Upper lobe of right lung (tissue), 1 donor: ENCODE measurements around the gene FAM174C. TPM values are rescaled to one million over a fixed set of nuclear protein-coding genes. Genes with fewer than 3 reads are reported as not detected.

Experiments used
- ATAC-seq: fragments of 200-7000 bp; cut with Tn5 transposase; one replicate; pipeline ENCODE4 v1.9.1; 2020; ENCODE audit warnings: mild to moderate bottlenecking, moderate library complexity
- DNase-seq: peaks from one replicate; pipeline ENCODE4 v3.0.0-alpha.2; 2020
- H3K27ac ChIP-seq: fragments of 200-600 bp; one replicate; pipeline ENCODE4 v1.8.0; 2022
- H3K27me3 ChIP-seq: fragments of 200-600 bp; one replicate; pipeline ENCODE4 v1.8.0; 2022; ENCODE audit warnings: mild to moderate bottlenecking
- H3K36me3 ChIP-seq: fragments of 200-600 bp; one replicate; pipeline ENCODE4 v1.8.0; 2022
- H3K4me1 ChIP-seq: fragments of 200-600 bp; one replicate; pipeline ENCODE4 v1.8.0; 2022
- H3K4me3 ChIP-seq: fragments of 200-600 bp; one replicate; pipeline ENCODE4 v1.8.0; 2022; ENCODE audit warnings: mild to moderate bottlenecking
- H3K9me3 ChIP-seq: fragments of 200-600 bp; one replicate; pipeline ENCODE4 v1.8.0; 2022
- intact Hi-C: fragments of 100-400 bp; cut with DNase I; formaldehyde crosslinking; loops from one replicate; pipeline ENCODE4 v1.11.0; 2022
- total RNA-seq: library from RNA; stranded (reverse); fragmentation: NEBNext Ultra II Directional; extraction: Animal tissue kit (Norgen Biotek cat#: 25700); gene quantifications from one replicate; pipeline ENCODE4 v1.2.1, GENCODE V29; 2021
- TF ChIP-seq, protein P1 (sequence below): fragments of 200-600 bp; IDR thresholded peaks from one replicate; pipeline ENCODE4 v1.8.0; 2022; ENCODE audit warnings: antibody characterized with exemption
- donor health status: DM: no; HTN: yes; CAD: no; lungs with severe emphysema.

FAM174C gene
- total RNA-seq, 1 donor from 2014 or later, result 41.4 TPM

DNA sequence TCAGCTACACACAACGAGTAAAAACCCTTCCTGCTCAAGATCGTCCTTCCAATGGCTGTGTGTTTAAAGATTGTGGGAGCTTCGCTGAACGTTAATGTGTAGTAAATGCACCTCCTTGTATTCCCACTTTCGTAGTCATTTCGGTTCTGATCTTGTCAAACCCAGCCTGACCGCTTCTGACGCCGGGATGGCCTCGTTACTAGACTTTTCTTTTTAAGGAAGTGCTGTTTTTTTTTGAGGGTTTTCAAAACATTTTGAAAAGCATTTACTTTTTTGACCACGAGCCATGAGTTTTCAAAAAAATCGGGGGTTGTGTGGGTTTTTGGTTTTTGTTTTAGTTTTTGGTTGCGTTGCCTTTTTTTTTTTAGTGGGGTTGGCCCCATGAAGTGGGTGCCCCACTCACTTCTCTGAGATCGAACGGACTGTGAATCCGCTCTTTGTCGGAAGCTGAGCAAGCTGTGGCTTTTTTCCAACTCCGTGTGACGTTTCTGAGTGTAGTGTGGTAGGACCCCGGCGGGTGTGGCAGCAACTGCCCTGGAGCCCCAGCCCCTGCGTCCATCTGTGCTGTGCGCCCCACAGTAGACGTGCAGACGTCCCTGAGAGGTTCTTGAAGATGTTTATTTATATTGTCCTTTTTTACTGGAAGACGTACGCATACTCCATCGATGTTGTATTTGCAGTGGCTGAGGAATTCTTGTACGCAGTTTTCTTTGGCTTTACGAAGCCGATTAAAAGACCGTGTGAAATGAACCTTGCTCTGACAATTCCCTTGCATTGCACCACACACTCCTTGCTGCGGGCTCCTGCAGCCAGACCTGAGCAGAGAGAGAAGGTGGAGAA, 2.7 kb upstream of the FAM174C start:
- Histone ChIP-seq H3K9me3 (no peaks in the 10 kb centered on the region), H3K27me3 (no peaks in the 10 kb centered on the region), H3K4me1 (peaks cover 69% of the 10 kb centered on the region), H3K36me3 (peaks cover 52% of the 10 kb centered on the region), H3K27ac (peak overlapping the region; percentile 4), H3K4me3 (peak overlapping the region; percentile 69)
- intact Hi-C loops, result no loop called here
- DNase-seq (no peak), ATAC-seq (no peak)
- TF ChIP-seq, protein P1, sequence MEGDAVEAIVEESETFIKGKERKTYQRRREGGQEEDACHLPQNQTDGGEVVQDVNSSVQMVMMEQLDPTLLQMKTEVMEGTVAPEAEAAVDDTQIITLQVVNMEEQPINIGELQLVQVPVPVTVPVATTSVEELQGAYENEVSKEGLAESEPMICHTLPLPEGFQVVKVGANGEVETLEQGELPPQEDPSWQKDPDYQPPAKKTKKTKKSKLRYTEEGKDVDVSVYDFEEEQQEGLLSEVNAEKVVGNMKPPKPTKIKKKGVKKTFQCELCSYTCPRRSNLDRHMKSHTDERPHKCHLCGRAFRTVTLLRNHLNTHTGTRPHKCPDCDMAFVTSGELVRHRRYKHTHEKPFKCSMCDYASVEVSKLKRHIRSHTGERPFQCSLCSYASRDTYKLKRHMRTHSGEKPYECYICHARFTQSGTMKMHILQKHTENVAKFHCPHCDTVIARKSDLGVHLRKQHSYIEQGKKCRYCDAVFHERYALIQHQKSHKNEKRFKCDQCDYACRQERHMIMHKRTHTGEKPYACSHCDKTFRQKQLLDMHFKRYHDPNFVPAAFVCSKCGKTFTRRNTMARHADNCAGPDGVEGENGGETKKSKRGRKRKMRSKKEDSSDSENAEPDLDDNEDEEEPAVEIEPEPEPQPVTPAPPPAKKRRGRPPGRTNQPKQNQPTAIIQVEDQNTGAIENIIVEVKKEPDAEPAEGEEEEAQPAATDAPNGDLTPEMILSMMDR, result no peak

DNA sequence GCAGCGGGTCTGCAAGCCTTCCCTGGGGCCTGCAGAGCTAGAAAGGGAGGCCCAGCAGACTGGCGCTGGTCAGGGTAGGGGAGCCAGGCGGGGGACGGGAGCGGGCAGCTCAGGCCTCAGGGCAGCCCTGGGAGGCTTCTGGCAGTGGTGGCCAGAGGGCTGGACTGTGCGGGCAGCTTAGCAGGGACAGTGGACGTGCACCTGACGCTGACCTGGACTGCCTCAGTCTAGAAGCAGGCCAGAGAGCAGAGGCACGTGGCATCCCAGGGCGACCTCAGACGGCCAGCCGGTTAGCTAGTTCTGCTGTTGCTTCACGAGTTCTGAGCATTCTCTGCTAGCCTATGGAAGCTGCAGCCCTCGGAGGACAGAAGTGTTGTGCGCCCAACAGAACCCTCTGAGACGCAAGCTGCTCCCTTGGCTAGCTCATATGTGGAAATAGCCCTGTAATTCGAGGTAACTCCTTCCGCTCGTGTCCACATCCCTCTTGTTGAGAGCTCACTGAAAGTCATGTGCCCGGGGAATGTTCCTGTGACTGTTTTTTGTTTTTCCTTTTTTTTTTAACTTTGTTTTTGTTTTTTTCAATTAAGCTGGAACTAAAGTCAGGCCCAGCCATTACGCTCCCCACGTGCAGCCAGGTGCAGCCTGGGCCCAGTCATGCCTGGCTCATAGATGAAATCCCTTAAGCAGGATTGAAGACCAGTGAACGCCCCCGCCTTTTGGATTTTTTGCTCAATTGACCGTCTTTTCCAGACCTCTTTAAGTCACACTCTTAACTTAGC, 1.9 kb upstream of the FAM174C start:
- Histone ChIP-seq H3K9me3 (no peaks in the 10 kb centered on the region), H3K36me3 (peaks cover 56% of the 10 kb centered on the region), H3K4me1 (peaks cover 61% of the 10 kb centered on the region), H3K4me3 (no peak overlapping the region), H3K27me3 (no peaks in the 10 kb centered on the region), H3K27ac (peak overlapping the region; percentile 94)
- intact Hi-C loops, result no loop called here
- no peak for DNase-seq
- TF ChIP-seq, protein P1, result no peak
- no peak for ATAC-seq

DNA sequence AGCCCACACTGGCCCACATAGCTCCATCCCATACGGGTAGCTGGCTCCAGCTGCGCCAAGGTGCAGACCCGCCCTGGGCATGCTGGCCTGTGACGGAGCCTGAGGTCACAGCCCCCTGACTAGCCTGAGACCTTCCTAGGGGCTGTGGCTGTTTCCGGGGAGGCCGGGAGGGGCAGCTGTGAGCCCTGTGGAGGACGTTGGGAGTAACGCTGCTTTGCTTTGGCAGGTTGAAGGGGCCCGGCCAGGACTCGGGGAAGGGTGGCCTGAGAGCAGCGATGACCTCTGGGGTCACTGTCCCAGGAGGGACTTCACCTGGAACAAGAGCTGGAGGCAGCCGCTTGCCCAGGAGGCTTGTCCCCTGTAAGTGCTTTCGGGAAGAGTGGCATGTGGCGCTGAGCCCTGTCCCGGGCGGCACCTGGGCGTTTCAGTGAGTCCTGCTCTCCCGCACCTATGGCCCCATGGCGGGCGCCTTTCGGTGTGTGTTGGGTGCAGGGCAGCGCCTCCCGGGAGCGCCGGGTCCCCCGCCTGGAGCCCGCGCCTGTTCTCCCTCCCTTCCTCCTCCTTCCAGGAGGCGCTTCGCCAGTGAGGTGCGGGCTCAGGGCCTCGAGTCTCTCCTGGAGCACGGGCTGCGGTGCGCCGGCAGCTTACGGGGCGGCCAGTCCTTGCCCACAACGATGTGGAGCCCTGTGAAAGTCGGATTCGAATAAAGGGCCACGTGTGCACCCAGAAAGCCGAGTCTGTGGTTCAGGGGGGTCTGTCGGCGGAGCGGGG, 1.1 kb upstream of the FAM174C start:
- Histone ChIP-seq H3K4me1 (peaks cover 57% of the 10 kb centered on the region), H3K36me3 (peaks cover 61% of the 10 kb centered on the region), H3K27ac (peak overlapping the region; percentile 94), H3K9me3 (no peaks in the 10 kb centered on the region), H3K4me3 (peak overlapping the region; percentile 69), H3K27me3 (no peaks in the 10 kb centered on the region)
- ATAC-seq, result no peak
- intact Hi-C loops, result no loop called here
- TF ChIP-seq, protein P1, result no peak
- DNase-seq, result no peak

GRCh38 chr19:1274852-1275259, 474 bp upstream of the FAM174C start:
- ATAC-seq, result no peak
- intact Hi-C loops, result no loop called here
- Histone ChIP-seq H3K4me1 (peaks cover 57% of the 10 kb centered on the region), H3K27ac (peak overlapping the region; percentile 94), H3K27me3 (no peaks in the 10 kb centered on the region), H3K9me3 (no peaks in the 10 kb centered on the region), H3K36me3 (peaks cover 61% of the 10 kb centered on the region), H3K4me3 (peak overlapping the region; percentile 69)
- peak; percentile 77 for DNase-seq
- TF ChIP-seq, protein P1, result no peak

DNA sequence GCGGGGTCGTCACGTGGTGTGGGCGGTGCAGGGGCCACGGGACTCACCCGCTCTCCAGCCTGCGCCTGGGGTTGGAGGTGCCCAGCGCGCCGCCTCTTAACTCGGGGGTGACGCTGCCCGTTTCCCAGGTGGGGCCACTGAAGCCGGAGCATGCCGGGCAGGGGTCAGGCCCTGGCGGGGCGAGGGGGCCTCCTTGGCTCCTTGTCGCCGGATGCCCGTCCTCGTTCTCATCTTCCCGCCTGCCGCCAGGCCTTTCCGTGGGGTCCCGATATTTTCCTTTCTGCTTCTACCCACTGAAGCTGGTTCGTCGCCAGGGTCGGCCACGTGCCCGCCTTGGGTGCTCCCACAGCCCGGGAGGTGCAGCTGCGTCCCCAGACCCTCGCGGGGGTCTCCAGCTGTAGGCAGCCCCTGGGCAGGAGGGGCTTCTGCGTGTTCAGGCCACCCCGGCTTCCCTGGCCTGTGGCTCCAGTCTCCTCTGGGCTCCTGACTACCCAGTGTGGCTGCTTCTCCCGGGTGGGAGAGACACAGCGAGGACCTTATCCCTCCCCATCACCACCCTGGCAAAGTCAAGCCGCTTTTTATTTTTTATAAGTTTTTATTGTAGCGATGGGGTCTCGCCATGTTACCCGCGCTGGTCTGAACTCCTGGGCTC, 772 bp downstream of the FAM174C start:
- TF ChIP-seq, protein P1, result no peak
- intact Hi-C loops, result no loop called here
- H3K27me3 ChIP-seq, result no peaks in the 10 kb centered on the region
- peaks cover 54% of the 10 kb centered on the region for H3K36me3 ChIP-seq
- peak overlapping the region; percentile 69 for H3K4me3 ChIP-seq
- no peak for DNase-seq
- no peak for ATAC-seq
- peak overlapping the region; percentile 94 for H3K27ac ChIP-seq
- H3K4me1 ChIP-seq, result peaks cover 48% of the 10 kb centered on the region
- no peaks in the 10 kb centered on the region for H3K9me3 ChIP-seq
